Neural progenitor cell (in vitro differentiated cells): ENCODE data around the gene OAS2.

Source experiments
- CTCF ChIP-seq: fragments of 200-600 bp; sonication (generic); IDR thresholded peaks from 2 replicates; pipeline ENCODE4 v1.5.1; 2017; ENCODE audit warnings: antibody characterized with exemption, mild to moderate bottlenecking
- EZH2phosphoT487 ChIP-seq: fragments of 200-600 bp; sonication (generic); IDR thresholded peaks from 2 replicates; pipeline ENCODE4 v1.6.1; 2017; ENCODE audit warnings: antibody characterized with exemption

DNA sequence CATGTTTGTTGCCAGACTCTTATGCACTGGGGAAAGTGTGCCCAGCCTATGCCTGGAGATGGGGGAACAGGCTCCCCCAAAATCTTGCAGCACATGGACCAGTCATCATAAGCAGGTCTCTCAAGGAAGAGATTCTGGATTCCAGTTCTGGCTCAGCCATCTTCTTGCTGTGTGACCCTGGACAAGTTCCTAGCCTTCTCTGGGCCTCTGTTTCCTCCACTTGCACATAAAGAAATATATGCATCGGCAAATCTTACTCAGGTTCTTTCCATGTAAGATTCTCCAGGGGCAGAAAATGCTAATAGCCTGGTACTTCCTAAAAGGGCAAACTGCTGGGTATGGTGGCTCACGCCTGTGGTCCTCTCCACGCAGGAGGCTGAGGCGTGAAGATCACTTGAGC lies 32.8 kb upstream of the OAS2 start:
- no peak for TF ChIP-seq CTCF
- TF ChIP-seq EZH2phosphoT487: no peak
